Right lung (tissue), 5 donors: ENCODE measurements around the gene FCRL5. TPM values are rescaled to one million over a fixed set of nuclear protein-coding genes. Genes with fewer than 3 reads are reported as not detected.
"Not testable (repeated sequence)": the region's sequence is repeated elsewhere in the genome, so short reads cannot be mapped to it uniquely, and the experiment has no call there.

Experiments
- DNase-seq, 2 donors: peaks; one replicate each; pipeline ENCODE4 v3.0.0-alpha.2; 2013
- polyA plus RNA-seq, 5 donors: library from polyadenylated mRNA; unstranded; fragments of 120-200 nt; gene quantifications; one replicate each; pipeline versions ENCODE4 v1.2.1 to v1.2.3, GENCODE V29; 2013; ENCODE audit warnings: inconsistent platforms in 1 of 5, low replicate concordance in 1 of 5; ENCODE audit not compliant: insufficient read length in 5 of 5, insufficient read depth in 1 of 5

Gene FCRL5
- polyA plus RNA-seq, 5 donors: 0.06 to 0.26 (median 0.07) TPM

DNA sequence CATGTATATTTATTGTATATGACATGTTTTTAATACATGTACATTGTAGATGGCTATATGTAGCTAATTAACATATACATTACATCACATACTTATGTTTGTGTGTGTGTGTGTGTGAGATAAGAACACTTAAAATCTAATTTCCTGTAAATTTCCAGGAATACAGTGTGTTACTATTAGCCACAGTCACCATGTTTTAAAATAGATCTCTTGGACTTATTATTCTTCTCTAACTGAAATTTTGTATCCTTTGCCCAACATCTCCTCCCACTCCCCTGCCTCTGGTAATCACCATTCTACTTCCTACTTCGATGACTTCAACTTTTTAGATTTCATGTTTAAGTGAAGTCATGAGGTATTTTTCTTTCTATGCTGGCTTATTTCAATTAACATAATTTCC, 64.8 kb downstream of the FCRL5 start:
- no peak for DNase-seq

DNA sequence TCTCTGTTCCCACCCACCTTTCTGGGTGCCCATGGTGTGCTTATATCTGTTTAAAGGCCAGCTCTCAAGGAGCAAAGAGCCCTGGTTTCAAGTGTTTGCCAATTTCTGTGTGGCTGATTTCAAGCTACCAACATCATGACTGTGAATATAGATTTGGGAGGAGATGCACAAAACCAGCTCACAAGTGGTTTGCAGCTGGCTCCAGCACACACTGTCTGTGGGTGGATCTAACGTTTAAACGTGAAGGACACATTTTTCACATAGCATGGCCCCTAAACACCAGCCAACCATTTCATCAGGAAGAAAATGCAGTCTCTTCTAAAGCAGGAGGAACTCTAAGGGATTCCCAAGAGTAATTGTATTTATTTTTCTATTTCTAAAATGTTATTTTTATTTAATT, 65.2 kb downstream of the FCRL5 start:
- DNase-seq: no peak

- DNase-seq: not testable (repeated sequence)
Observed at GRCh38 chr1:157486400-157486799, 65.9 kb downstream of the FCRL5 start.

- no peak for DNase-seq
Observed at GRCh38 chr1:157485793-157486192, 66.5 kb downstream of the FCRL5 start.

- no peak for DNase-seq
Observed at GRCh38 chr1:157484573-157484972, 67.7 kb downstream of the FCRL5 start.

DNA sequence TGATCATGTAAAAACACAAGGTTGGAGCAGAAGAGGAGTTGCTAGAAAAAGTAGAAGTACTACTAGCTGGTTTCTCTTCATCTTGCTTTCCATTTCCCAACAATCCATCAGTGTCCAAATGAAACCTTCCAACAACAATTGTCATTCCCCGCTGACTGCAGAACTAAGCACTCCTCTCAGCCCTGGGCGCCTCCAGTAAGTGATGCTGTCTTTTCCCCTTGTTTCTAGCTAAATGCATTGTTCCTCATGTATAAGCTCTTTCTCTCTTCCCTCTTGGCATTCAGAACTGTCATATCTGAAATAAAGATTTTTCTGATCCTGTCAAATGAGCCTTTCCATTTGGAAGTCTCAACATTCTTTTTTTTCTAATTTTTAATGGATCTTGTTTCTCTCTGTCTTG, 68.7 kb downstream of the FCRL5 start:
- no peak for DNase-seq

DNA sequence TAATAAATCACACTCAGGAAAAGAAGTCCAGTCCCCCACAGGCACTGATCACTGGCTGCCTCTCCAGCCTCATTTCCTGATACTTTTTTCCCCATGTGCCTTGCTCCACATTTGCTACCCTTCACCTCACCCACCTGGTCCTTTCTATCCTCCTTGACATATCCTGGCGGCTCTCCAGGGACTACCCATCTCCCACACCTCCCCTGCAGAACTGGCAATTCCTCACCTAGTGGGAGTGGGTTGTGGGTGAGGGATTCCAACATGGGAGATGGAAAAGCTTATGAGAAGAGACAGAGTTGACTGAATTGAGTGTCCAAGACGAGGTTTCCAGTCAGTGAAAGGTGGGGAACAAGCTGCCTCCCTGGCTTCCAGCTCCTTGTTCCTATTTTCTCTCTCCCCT, 69.6 kb downstream of the FCRL5 start:
- DNase-seq: no peak

- no peak for DNase-seq
Observed at GRCh38 chr1:157482174-157482573, 70.1 kb downstream of the FCRL5 start.

GRCh38 chr1:157478030-157478429, 74.3 kb downstream of the FCRL5 start:
- no peak for DNase-seq

DNA sequence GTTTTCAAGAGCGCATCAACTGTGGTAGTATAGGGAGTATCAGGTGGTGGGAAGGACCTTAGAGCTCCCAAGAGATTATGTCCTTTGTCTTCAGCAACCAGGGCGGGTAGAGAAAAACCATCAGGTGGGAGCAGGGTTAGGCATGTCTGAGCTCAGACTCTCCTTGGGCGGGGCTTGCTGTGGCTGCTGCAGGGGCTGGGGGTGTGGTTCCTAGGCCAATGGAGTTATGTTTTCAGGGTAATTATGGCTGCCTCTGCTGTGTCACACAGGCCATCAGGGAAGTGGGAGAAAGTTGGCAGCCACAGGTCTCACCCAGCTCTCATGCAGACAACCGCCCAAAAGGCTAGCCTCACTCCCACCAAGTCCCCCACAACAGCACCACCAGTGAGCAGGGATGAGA, 74.9 kb downstream of the FCRL5 start:
- DNase-seq: no peak

GRCh38 chr1:157472959-157473358, 79.4 kb downstream of the FCRL5 start:
- DNase-seq: no peak

- no peak for DNase-seq
Observed at GRCh38 chr1:157472056-157472701, 80.1 kb downstream of the FCRL5 start.

- no peak for DNase-seq
Observed at GRCh38 chr1:157471531-157471930, 80.8 kb downstream of the FCRL5 start.

DNA sequence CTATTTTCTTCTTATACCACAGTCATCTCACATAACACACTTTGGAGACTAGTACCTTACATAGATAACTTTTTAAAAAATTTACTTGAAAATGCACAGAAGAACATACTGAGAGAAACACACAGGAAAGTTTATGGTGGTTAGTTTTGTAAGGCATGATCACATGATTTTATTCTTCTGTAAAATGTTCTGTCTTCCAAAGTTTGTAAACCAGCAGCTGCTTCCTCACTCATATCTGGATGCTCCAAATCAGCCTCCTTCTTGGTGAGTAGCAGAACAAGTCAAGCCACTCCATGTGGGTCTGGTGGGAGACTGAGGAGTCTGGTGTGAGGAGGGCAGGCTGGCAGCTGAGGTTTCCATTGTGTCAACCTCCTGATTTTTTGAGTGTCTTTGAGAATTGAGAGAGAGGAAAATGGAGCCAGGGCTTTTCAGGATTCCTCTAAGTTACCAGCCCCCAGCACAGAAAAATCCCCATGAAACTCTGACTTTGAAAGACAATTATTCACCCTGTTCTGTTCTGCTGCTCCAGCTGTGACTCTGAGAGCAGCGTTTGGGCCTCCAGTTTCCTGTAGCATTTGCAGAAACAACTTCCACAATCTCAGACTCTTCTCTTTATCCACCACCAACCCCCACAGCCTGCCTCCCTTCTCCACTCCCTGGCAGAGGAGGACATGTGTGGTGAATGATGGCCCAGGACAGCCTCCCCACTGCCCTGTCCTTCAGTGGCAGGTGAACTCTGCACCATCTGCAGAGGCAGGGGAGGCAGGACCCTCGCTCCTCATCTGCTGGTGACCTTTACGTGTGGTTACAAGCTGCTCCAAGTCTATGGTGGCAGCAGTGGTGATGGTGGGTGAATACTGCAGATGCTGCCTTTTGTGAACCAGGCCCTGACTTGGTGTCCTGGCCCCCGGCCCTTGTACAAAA, 82.3 kb downstream of the FCRL5 start:
- DNase-seq: no peak

GRCh38 chr1:157469300-157469699, 83.0 kb downstream of the FCRL5 start:
- no peak for DNase-seq

DNA sequence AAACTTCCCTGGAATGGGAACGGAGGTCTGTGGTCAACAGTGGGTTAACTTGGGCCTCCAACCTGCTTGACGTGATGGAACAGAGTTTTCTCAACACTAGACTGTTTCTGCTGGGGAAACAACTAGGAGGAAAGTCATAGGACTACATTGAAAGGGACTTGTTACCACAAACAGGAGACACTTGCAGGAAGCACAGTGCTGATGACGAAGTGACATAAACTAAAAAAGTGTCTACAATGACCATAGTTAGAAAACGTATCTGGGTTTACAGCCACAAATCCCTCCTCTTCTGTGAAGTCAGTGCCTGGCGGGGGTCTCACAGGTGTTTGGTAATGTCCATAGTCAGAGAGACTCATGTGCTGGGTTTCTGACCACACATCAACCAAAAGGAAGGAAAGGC, 86.3 kb downstream of the FCRL5 start:
- DNase-seq: no peak

Other genes starting within 250 kb of the FCRL5 start
- not detected for gene FCRL4, start 45.6 kb upstream of the FCRL5 start, polyA plus RNA-seq
- under 1 TPM; 0.38 to 0.76 (median 0.50) TPM for gene FCRL3, start 148.3 kb upstream of the FCRL5 start, polyA plus RNA-seq
- under 1 TPM; 0.04 to 0.27 (median 0.12) TPM for gene FCRL2, start 224.6 kb upstream of the FCRL5 start, polyA plus RNA-seq